A673 (cell line): Measurements from ENCODE around the gene INPP4B. TPM values are rescaled to one million over a fixed set of nuclear protein-coding genes. Genes with fewer than 3 reads are reported as not detected.

Experiments used
- BruUV-seq: library from RNA; stranded (reverse); fragments of 400-500 nt; replicated peaks from 2 replicates; lab custom pipeline; 2021; lab: Mats Ljungman, UMichigan
- CTCF ChIA-PET: fragments of 300-600 bp; sonication (Branson Sonifier 250); formaldehyde crosslinking; loops from one replicate; lab custom pipeline; 2022; ENCODE audit warnings: antibody characterized with exemption; lab: Charles Lee
- POLR2A ChIA-PET: fragments of 300-600 bp; sonication (Branson Sonifier 250); formaldehyde crosslinking; loops from one replicate; lab custom pipeline; 2022; ENCODE audit warnings: antibody characterized with exemption; ENCODE audit not compliant: low non-redundant PET; lab: Charles Lee
- DNase-seq: peaks from one replicate; pipeline ENCODE4 v3.0.0-alpha.2; 2015; ENCODE audit warnings: low spot score
- H3K27ac ChIP-seq: fragments of 200-600 bp; sonication (generic); 2 replicates; pipeline ENCODE4 v1.5.1; 2016; ENCODE audit warnings: mixed run types, low read depth, mild to moderate bottlenecking, mixed read lengths, antibody characterized with exemption, low read length; ENCODE audit not compliant: poor library complexity, severe bottlenecking
- H3K27me3 ChIP-seq: fragments of 200-600 bp; sonication (generic); replicated peaks from 2 replicates; pipeline ENCODE4 v1.6.1; 2017; ENCODE audit warnings: mixed run types, low read depth, mild to moderate bottlenecking, mixed read lengths, antibody characterized with exemption, low read length; ENCODE audit not compliant: insufficient read depth, poor library complexity
- H3K36me3 ChIP-seq: fragments of 200-600 bp; sonication (generic); 2 replicates; pipeline ENCODE4 v1.6.1; 2016; ENCODE audit warnings: mixed run types, mild to moderate bottlenecking, mixed read lengths, antibody characterized with exemption, low read length; ENCODE audit not compliant: insufficient read depth, poor library complexity, severe bottlenecking
- H3K4me1 ChIP-seq: fragments of 200-600 bp; sonication (generic); 2 replicates; pipeline ENCODE4 v1.6.1; 2017; ENCODE audit warnings: mixed run types, mild to moderate bottlenecking, mixed read lengths, antibody characterized with exemption, low read length; ENCODE audit not compliant: insufficient read depth, poor library complexity, severe bottlenecking
- H3K4me3 ChIP-seq: fragments of 200-600 bp; sonication (generic); 2 replicates; pipeline ENCODE4 v1.5.1; 2016; ENCODE audit warnings: low read depth, mixed run types, mild to moderate bottlenecking, mixed read lengths, low read length; ENCODE audit not compliant: poor library complexity, severe bottlenecking
- H3K9me3 ChIP-seq: fragments of 200-600 bp; sonication (generic); 2 replicates; pipeline ENCODE4 v1.6.1; 2016; ENCODE audit warnings: mixed run types, low read depth, mild to moderate bottlenecking, mixed read lengths, antibody characterized with exemption, low read length; ENCODE audit not compliant: poor library complexity, severe bottlenecking
- CTCF ChIP-seq: fragments of 300-800, 200-600 bp; sonication (generic); conservative IDR thresholded peaks from 2 replicates; pipeline ENCODE4 v1.5.1; 2017; ENCODE audit warnings: low read depth, mild to moderate bottlenecking, antibody characterized with exemption, low read length, moderate library complexity, mixed read lengths
- EZH2 ChIP-seq: fragments of 200-600 bp; sonication (generic); IDR thresholded peaks from 2 replicates; pipeline ENCODE4 v1.6.1; 2017; ENCODE audit warnings: borderline replicate concordance, low read depth, mild to moderate bottlenecking, mixed read lengths, antibody characterized with exemption, low read length; ENCODE audit not compliant: poor library complexity, severe bottlenecking
- intact Hi-C: fragments of 100-400 bp; cut with micrococcal nuclease; formaldehyde crosslinking; loops from one replicate; pipeline ENCODE4 v1.10.0; 2022; ENCODE audit not compliant: unreplicated experiment
- total RNA-seq: library from RNA; stranded (reverse); gene quantifications from 2 replicates; pipeline ENCODE4 v1.2.3, GENCODE V29; 2021

Gene INPP4B
- total RNA-seq, 1 experiment from 2014 or later, result 13.1 TPM

DNA sequence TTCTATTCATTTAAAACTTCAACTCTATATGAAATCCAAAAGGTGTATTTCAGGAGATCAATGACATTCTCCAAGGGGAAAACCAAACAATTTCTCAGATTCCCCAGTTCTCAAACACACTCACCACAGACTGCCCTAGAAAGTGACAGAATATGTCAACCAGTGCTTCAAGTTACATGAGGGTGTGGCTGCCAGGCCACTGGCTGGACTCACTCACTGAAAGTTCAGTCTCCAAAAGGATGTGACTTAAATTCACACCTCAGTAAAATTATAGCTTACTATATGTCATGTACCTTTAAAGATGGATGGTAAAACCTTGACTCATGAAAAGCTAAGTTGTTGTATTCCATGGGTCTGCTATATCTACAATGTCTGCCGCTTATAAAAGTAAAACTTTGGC is 7.3 kb downstream of the INPP4B start:
- TF ChIP-seq CTCF (no peak), EZH2 (no peak)
- Histone ChIP-seq H3K27me3 (peaks cover 10% of the 10 kb centered on the region), H3K9me3 (no peaks in the 10 kb centered on the region), H3K36me3 (no peaks in the 10 kb centered on the region), H3K4me1 (no peaks in the 10 kb centered on the region), H3K4me3 (no peak overlapping the region), H3K27ac (no peak overlapping the region)
- intact Hi-C loops, result no loop called here
- POLR2A ChIA-PET, result no interaction called here
- DNase-seq, result no peak
- no TSS peak for BruUV-seq
- CTCF ChIA-PET, result interaction anchor here (0.7 kb wide), 1 partner anchor 78 kb away, joined by 3 read pairs; no protein-coding TSS in a partner anchor

GRCh38 chr4:142832022-142832421 is 14.1 kb downstream of the INPP4B start:
- POLR2A ChIA-PET, result no interaction called here
- Histone ChIP-seq H3K36me3 (no peaks in the 10 kb centered on the region), H3K27me3 (no peaks in the 10 kb centered on the region), H3K4me3 (no peak overlapping the region), H3K4me1 (no peaks in the 10 kb centered on the region), H3K27ac (no peak overlapping the region), H3K9me3 (no peaks in the 10 kb centered on the region)
- BruUV-seq, result no TSS peak
- CTCF ChIA-PET, result no interaction called here
- no peak for TF ChIP-seq CTCF
- no peak for TF ChIP-seq EZH2
- DNase-seq, result no peak
- intact Hi-C loops, result no loop called here

DNA sequence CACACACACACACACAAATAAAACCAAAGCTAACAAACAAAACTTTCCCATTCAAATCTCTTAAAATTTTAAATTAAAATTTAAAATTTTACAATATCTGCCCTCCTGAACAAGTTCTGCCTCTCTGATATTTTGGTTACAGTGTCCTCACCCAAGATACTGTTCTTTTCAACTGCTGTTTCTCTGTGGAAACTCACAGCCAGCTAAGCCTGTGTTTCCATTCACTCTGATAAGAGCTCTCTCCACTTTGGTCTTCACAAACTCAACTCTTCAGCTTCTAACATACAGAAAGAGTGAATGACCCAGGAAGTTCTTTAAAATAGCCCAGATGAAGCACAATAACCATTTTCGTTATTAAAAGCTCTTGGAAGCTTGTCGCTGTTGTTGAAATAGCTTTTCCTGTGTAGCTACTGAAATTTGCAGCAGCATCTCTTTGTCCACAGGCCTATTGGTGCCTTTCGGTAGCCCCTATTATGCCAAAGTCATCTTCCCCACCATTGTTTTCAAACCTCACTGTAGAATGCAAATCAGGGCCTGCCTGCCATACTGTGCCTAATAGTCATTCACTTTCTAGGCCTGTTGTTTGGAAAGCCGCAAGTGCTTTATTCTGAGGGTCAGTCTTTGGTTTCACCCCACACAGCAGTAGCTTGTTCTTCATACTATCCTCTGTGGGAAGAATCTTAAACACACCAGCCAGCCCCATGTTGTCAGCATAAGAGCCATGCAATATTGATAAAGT is 19.4 kb downstream of the INPP4B start:
- no peak overlapping the region for H3K27ac ChIP-seq
- CTCF ChIA-PET, result interaction anchor here (0.5 kb wide), 1 partner anchor 159 kb away, joined by 4 read pairs; no protein-coding TSS in a partner anchor
- BruUV-seq, result no TSS peak
- POLR2A ChIA-PET, result interaction anchor here (0.6 kb wide), 1 partner anchor 1941 kb away, joined by 9 read pairs; no protein-coding TSS in a partner anchor
- no peaks in the 10 kb centered on the region for H3K36me3 ChIP-seq
- H3K9me3 ChIP-seq, result no peaks in the 10 kb centered on the region
- intact Hi-C loops, result no loop called here
- H3K27me3 ChIP-seq, result no peaks in the 10 kb centered on the region
- DNase-seq, result no peak
- no peaks in the 10 kb centered on the region for H3K4me1 ChIP-seq
- TF ChIP-seq CTCF, result no peak
- no peak overlapping the region for H3K4me3 ChIP-seq
